ENCODE measurements around the gene B4GAT1. TPM values are rescaled to one million over a fixed set of nuclear protein-coding genes. Genes with fewer than 3 reads are reported as not detected.
A peak's percentile ranks its signal among the peaks of the same experiment; 100 is the strongest.

Gene B4GAT1
- polyA plus RNA-seq, 1 donor from 2014 or later, result 162 TPM

DNA sequence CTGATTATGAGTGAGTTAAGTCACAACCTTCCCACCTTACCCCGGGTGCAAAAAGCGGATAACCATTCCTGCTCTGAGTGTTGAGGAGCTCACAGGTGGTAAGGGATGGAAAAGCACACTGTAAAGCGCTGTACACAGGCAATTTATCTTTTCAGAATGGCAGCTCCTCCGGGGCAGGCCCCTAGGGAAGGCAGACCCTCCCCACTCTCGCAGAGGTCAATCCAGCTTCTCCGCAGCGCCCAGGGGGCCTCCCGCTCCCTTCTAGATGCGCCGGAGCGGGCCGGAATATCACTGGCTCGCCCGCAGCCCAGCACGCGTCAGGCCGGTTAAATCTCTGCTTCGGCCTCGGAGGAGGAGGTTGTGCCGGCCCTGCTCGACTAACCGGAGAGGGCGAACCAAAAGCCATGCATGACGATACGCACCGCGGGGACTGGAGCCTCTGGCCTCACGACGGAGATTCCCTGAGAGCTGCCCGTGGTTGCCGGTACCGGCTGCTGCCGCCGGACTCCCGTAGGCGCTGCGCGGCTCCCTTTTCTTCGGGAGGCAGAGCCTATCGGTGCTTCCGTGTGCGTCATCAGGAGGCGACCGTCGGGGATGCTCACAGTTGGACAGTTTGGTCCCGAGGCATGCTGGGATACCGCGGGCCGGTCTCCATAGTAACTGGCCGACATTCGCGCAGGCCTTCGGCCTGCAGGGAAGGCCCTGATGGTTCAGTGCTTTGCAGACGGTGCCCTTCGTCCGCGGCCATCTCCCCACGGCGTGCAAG lies 2.7 kb downstream of the B4GAT1 start, which contains the start of gene BRMS1:
Gene BRMS1 (minus strand): TSS at position 555 of the 766 bp plus-strand sequence. CDS start 2,870 bp downstream, outside the sequence.
- Histone ChIP-seq H2AFZ (ENCODE audit: low read depth, low read length) (peak within 1 kb of the TSS; percentile 54), H3K4me3 (ENCODE audit: low read length) (peak within 1 kb of the TSS; percentile 100), H3K9me2 (ENCODE audit: insufficient read depth, low read length) (no peaks in the 10 kb centered on the region), H4K20me1 (ENCODE audit: insufficient read depth) (no peaks in the 10 kb centered on the region), H3F3A (ENCODE audit: insufficient read depth, low read length, poor library complexity, severe bottlenecking) (peaks cover 3% of the 10 kb centered on the region), H3K79me2 (replicated peaks; ENCODE audit: insufficient read depth, low read length) (peaks cover 31% of the 10 kb centered on the region), H3K9ac (ENCODE audit: low read length) (peak within 1 kb of the TSS; percentile 99), H3K9me3 (ENCODE audit: low read length) (no peaks in the 10 kb centered on the region), H3K27ac (ENCODE audit: low read length) (peak within 1 kb of the TSS; percentile 96), H3K36me3 (ENCODE audit: insufficient read depth, low read length) (no peaks in the 10 kb centered on the region), H3K4me2 (ENCODE audit: low read length) (peak within 1 kb of the TSS; percentile 87), H3K27me3 (ENCODE audit: insufficient read depth, low read depth, low read length) (no peaks in the 10 kb centered on the region)
- TF ChIP-seq EP300 (conservative IDR thresholded peaks at IDR 0.05; ENCODE audit: poor library complexity, severe bottlenecking), result peak; percentile 70
- no peak for TF ChIP-seq EZH2 (IDR thresholded peaks at IDR 0.05; ENCODE audit: borderline replicate concordance, insufficient read depth, low read length, poor library complexity, severe bottlenecking)
- TF ChIP-seq POLR2AphosphoS5 (IDR thresholded peaks at IDR 0.05), result peak; percentile 73
- TF ChIP-seq SMC3 (conservative IDR thresholded peaks at IDR 0.05; ENCODE audit: poor library complexity), result peak; percentile 38
- TF ChIP-seq, protein P1, sequence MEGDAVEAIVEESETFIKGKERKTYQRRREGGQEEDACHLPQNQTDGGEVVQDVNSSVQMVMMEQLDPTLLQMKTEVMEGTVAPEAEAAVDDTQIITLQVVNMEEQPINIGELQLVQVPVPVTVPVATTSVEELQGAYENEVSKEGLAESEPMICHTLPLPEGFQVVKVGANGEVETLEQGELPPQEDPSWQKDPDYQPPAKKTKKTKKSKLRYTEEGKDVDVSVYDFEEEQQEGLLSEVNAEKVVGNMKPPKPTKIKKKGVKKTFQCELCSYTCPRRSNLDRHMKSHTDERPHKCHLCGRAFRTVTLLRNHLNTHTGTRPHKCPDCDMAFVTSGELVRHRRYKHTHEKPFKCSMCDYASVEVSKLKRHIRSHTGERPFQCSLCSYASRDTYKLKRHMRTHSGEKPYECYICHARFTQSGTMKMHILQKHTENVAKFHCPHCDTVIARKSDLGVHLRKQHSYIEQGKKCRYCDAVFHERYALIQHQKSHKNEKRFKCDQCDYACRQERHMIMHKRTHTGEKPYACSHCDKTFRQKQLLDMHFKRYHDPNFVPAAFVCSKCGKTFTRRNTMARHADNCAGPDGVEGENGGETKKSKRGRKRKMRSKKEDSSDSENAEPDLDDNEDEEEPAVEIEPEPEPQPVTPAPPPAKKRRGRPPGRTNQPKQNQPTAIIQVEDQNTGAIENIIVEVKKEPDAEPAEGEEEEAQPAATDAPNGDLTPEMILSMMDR (IDR thresholded peaks at IDR 0.05; ENCODE audit: poor library complexity, severe bottlenecking), result peak; percentile 56
- TF ChIP-seq, protein P2, sequence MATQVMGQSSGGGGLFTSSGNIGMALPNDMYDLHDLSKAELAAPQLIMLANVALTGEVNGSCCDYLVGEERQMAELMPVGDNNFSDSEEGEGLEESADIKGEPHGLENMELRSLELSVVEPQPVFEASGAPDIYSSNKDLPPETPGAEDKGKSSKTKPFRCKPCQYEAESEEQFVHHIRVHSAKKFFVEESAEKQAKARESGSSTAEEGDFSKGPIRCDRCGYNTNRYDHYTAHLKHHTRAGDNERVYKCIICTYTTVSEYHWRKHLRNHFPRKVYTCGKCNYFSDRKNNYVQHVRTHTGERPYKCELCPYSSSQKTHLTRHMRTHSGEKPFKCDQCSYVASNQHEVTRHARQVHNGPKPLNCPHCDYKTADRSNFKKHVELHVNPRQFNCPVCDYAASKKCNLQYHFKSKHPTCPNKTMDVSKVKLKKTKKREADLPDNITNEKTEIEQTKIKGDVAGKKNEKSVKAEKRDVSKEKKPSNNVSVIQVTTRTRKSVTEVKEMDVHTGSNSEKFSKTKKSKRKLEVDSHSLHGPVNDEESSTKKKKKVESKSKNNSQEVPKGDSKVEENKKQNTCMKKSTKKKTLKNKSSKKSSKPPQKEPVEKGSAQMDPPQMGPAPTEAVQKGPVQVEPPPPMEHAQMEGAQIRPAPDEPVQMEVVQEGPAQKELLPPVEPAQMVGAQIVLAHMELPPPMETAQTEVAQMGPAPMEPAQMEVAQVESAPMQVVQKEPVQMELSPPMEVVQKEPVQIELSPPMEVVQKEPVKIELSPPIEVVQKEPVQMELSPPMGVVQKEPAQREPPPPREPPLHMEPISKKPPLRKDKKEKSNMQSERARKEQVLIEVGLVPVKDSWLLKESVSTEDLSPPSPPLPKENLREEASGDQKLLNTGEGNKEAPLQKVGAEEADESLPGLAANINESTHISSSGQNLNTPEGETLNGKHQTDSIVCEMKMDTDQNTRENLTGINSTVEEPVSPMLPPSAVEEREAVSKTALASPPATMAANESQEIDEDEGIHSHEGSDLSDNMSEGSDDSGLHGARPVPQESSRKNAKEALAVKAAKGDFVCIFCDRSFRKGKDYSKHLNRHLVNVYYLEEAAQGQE (IDR thresholded peaks at IDR 0.05; ENCODE audit: borderline replicate concordance), result no peak
- TF ChIP-seq RAD21 (conservative IDR thresholded peaks at IDR 0.05), result no peak
- peak; percentile 92 for TF ChIP-seq MXI1 (conservative IDR thresholded peaks at IDR 0.05; ENCODE audit: poor library complexity, severe bottlenecking)
- TF ChIP-seq TAF1 (IDR thresholded peaks at IDR 0.05; ENCODE audit: low read depth), result no peak

DNA sequence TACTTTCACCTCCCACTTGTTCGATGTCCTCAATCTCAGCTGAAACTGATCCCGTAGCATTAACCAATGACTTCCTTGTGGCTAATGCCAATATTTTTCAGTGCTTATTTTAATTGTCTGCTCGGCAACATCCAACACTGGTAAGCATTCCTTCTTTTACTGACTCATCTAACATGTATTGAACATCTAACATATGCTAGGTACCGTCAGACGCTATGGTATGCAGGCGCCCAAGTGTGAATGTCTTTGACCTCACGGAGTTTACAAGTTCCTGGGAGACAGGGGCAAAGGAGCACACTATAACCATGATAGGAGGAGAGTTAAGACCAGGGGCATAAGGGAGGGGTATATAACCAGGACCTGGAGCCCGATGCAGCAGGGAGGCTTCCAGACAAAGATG lies 4.3 kb downstream of the B4GAT1 start:
- Histone ChIP-seq H3K4me3 (ENCODE audit: low read length) (peak overlapping the region; percentile 100), H3K4me2 (ENCODE audit: low read length) (no peak overlapping the region), H3K9me2 (ENCODE audit: insufficient read depth, low read length) (no peaks in the 10 kb centered on the region)

More for the DNA sequence above, 4.3 kb downstream of the B4GAT1 start:
- H3F3A ChIP-seq (ENCODE audit: insufficient read depth, low read length, poor library complexity, severe bottlenecking), result peaks cover 3% of the 10 kb centered on the region
- no peaks in the 10 kb centered on the region for H3K9me3 ChIP-seq (ENCODE audit: low read length)
- TF ChIP-seq POLR2AphosphoS5 (IDR thresholded peaks at IDR 0.05) (no peak), EZH2 (IDR thresholded peaks at IDR 0.05; ENCODE audit: borderline replicate concordance, insufficient read depth, low read length, poor library complexity, severe bottlenecking) (no peak), EP300 (conservative IDR thresholded peaks at IDR 0.05; ENCODE audit: poor library complexity, severe bottlenecking) (no peak), SMC3 (conservative IDR thresholded peaks at IDR 0.05; ENCODE audit: poor library complexity) (no peak), RAD21 (conservative IDR thresholded peaks at IDR 0.05) (no peak), TAF1 (IDR thresholded peaks at IDR 0.05; ENCODE audit: low read depth) (no peak), MXI1 (conservative IDR thresholded peaks at IDR 0.05; ENCODE audit: poor library complexity, severe bottlenecking) (no peak)
- TF ChIP-seq, protein P2 (IDR thresholded peaks at IDR 0.05; ENCODE audit: borderline replicate concordance), result no peak
- TF ChIP-seq, protein P1 (IDR thresholded peaks at IDR 0.05; ENCODE audit: poor library complexity, severe bottlenecking), result no peak
- H3K79me2 ChIP-seq (replicated peaks; ENCODE audit: insufficient read depth, low read length), result peaks cover 31% of the 10 kb centered on the region
- no peaks in the 10 kb centered on the region for H3K36me3 ChIP-seq (ENCODE audit: insufficient read depth, low read length)
- H2AFZ ChIP-seq (ENCODE audit: low read depth, low read length), result no peak overlapping the region
- H3K9ac ChIP-seq (ENCODE audit: low read length), result no peak overlapping the region
- no peaks in the 10 kb centered on the region for H3K27me3 ChIP-seq (ENCODE audit: insufficient read depth, low read depth, low read length)
- H3K27ac ChIP-seq (ENCODE audit: low read length), result no peak overlapping the region
- H4K20me1 ChIP-seq (ENCODE audit: insufficient read depth), result no peaks in the 10 kb centered on the region

Measured in neural cell (in vitro differentiated cells).